HG03064 (cell line): ENCODE data around the gene KLRK1.
A peak's percentile ranks its signal among the peaks of the same experiment; 100 is the strongest.
"Not testable (repeated sequence)": the region's sequence is repeated elsewhere in the genome, so short reads cannot be mapped to it uniquely, and the experiment has no call there.

Experiments used
- ATAC-seq: cut with Tn5 transposase; IDR thresholded peaks from one replicate; pipeline ENCODE4 v1.9.1; 2021; ENCODE audit warnings: low read depth; ENCODE audit not compliant: unreplicated experiment

KLRK1 gene

GRCh38 chr12:10363914-10364814, 25.7 kb downstream of the KLRK1 start:
- peak; percentile 83 for ATAC-seq

DNA sequence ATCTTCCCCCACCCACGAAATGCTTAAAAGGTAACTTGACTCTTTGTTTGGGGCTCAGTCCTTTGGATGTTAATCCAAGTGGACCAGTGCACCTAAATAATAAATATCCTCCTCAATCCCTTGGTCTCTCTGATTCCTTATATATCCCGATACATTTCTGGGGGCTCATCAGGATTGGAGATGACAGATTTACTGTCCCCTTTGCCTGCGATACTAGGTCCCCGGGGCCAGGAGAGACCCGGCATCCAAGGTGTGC, 26.3 kb downstream of the KLRK1 start:
- ATAC-seq, result no peak

- ATAC-seq, result no peak
These were observed 26.8 kb downstream of the KLRK1 start for GRCh38 chr12:10362828-10363657.

GRCh38 chr12:10362325-10362724, 27.5 kb downstream of the KLRK1 start:
- no peak for ATAC-seq

DNA sequence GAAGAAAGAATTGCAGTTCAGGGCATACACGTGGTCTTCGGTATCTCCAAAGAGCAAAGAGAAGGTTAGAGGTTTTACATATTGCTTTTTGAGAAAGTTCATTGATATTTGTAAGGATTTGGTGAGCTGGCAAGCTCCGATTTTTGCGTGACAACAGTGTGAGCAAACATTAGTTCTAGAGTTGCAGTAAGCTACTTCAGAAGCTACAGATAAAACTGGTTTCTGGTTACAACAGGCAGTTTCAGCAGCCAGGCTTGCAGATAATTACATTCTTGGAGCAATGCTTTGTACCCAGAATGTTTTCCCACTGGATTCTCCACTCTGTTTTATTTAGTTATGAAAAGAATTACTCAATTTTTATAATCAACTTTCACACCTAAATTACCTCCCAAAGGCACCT, 28.2 kb downstream of the KLRK1 start:
- ATAC-seq, result no peak

DNA sequence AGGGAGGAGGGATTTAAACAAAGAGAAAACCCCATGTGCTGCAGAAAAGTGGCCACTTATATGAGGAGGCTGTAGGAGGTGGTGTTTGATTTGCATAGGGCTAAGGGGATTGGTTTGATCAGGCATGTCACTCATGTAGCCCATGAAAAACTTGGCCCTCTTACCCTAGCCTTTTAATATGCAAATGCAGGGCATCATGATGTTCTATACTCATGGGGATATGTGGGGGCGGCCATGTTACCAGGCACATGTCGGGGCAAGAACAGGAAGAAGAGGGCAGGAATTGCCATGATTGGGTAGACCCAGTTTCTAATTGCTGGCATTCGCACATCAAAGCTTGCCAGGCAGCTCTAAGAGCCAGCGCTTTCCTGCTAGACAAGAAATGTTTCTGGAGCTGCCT, 28.8 kb downstream of the KLRK1 start:
- no peak for ATAC-seq

DNA sequence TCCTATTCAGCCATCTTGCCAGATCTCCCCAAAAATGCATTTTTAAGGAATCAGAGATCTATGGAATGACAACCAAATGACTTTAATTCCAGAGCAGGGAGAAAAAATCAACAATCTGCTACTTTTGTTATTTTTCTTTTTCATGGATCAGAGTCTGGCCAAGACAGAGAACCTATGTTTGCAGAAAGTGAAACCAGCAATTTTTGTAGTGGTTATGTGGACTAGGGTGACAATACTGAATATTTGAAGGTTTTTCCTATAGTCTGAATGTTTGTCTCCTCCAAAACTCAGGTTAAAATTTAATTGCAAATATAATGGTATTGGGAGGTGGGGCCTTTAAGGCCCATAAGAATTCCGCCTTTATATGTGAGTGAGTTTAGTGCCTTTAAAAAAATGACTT, 30.9 kb downstream of the KLRK1 start:
- ATAC-seq, result no peak

GRCh38 chr12:10358131-10358530, 31.7 kb downstream of the KLRK1 start:
- ATAC-seq, result no peak

GRCh38 chr12:10354502-10354901, 35.3 kb downstream of the KLRK1 start:
- no peak for ATAC-seq

- ATAC-seq, result no peak
These were observed 35.8 kb downstream of the KLRK1 start for GRCh38 chr12:10354071-10354470.

- not testable (repeated sequence) for ATAC-seq
These were observed 38.4 kb downstream of the KLRK1 start for GRCh38 chr12:10351457-10351856.

DNA sequence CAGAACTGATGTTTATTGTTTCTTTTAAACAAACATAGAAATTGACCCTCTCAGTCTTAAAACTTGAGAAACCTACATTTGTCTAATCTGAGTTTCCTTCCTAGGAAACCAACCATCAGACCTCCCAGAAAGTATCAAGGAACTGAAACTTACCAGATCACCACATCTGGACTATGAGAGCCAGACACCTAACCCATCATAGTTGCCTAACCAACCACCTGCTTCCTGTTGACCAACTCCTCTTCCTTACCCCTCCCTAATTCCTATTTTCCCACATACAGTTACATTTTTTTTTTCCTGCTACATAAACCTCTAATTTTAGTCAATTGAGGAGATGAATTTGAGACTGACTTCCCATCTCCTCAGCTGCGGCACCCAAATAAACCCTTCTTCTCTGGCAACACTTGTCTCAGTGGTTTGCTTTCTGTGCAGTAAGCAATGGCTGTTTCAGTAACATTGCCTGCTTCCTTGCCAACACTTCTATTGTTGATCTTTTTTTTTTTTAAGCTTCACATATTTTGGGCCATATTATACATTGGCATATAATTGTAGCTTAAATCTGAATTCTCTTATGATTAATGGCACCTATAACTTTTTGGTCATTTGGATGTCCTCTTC, 47.8 kb downstream of the KLRK1 start:
- no peak for ATAC-seq

DNA sequence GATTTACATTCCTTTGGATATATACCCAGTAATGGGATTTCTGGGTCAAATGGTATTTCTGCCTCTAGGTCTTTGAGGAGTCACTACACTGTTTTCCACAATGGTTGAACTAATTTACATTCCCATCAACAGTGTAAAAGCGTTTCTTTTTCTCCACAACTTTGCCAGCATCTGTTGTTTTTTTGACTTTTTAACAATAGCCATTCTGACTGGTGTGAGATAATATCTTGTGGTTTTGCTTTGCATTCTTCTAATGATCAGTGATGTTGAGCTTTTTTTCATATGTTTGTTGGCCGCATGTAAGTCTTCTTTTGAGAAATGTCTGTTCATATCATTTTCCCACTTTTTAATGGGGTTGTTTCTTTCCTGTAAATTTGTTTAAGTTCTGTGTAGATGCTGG, 48.9 kb downstream of the KLRK1 start:
- ATAC-seq, result not testable (repeated sequence)

DNA sequence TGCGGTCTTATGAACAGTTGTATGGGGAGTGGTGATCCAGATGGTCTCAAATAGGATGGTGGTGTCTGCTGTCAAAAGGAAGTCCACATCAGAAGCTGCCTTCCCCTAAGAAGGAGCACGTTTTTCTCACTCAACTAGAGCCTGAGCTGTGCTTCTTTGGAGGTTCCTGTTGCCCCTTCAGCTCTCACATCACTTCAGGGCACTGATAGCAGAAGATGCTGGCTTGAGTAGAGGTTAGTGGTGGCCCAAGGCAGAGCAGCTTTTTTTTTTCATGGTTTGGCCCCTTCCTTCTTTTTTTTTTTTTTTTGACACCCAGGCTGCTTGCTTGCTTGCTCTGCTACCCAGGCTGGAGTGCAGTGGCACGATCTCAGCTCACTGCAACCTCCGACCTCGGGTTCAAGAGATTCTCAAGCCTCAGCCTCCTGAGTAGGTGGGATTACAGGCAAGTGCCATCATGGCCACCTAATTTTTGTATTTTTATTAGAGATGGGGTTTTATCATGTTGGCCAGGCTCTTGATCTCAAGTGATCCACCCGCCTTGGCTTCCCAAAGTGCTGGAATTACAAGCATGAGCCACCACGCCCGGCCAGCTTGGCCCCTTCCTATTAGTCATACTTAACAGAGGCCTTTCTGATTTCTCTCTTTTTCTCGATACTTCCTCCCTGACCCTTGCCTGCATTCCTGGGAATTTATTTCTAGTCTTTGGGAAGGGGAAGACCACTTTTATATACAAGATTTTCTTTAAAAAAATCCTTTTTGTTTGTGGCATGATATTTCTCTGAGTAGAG, 50.6 kb downstream of the KLRK1 start:
- no peak for ATAC-seq

GRCh38 chr12:10338470-10338869, 51.4 kb downstream of the KLRK1 start:
- not testable (repeated sequence) for ATAC-seq

DNA sequence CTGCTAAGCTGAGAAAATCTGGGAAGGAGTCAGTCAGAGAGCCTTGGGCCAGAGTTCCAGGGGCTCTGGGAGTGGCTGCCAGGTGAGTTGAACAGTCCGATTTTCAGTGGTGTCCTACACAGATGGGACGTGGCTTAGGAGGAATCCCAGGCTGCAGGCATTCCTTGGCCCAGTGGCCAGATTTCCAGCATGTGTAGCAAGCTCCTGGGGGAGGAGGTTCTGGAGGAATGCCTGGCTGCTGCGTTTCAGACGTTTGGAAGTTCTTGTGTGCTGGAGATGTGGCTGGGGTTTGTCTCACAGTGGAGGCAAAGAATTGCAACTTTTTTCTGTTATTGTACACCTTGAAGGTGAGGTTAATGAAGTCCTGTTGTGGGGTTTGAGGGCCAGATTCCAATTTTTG, 53.6 kb downstream of the KLRK1 start:
- ATAC-seq, result not testable (repeated sequence)

DNA sequence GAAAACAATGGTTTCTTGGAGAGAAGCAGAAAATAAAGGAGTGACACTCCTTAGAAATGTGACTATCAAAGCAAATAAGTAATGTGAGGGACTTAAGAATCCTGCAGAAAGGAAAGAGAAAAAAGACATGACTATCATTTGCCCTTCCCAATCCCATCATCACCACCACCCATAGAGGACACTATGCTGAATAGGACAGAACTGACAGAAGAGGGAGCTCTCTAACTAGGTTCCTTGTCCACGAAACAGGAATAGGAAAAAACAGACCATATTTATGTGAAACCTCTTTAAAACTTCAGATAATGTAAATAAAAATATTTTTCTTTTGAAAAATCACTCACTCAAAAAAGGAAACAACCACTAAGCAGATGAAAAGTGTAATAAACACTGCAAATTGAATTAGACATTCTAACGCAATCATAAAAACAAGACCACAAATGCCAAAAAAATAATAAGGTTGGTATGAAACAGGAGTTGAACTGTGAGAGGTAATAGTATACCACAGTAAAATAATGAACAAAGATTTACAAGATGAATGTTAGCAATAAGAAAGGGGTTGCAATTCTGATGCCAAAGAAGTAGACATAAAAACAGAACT, 58.1 kb downstream of the KLRK1 start:
- ATAC-seq, result no peak

DNA sequence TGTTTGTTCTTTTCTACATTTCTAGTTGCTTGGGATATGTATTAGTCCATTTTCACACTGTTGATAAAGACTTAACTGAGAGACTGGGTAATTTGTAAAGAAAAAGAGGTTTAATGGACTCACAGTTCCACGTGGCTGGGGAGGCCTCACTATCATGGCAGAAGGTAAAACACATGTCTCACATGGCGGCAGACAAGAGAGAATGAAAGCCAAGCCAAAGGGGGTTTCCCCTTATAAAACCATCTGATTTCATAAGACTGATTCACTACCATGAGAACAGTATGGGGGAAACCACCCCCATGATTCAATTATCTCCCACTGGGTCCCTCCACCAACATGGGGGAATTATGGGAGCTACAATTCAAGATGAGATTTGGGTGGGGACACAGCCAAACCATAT, 61.1 kb downstream of the KLRK1 start:
- not testable (repeated sequence) for ATAC-seq
